ENCODE data around the gene SEMA7A. TPM values are rescaled to one million over a fixed set of nuclear protein-coding genes. Genes with fewer than 3 reads are reported as not detected.

Gene SEMA7A
- total RNA-seq, 1 experiment from 2014 or later: 0.45 TPM

DNA sequence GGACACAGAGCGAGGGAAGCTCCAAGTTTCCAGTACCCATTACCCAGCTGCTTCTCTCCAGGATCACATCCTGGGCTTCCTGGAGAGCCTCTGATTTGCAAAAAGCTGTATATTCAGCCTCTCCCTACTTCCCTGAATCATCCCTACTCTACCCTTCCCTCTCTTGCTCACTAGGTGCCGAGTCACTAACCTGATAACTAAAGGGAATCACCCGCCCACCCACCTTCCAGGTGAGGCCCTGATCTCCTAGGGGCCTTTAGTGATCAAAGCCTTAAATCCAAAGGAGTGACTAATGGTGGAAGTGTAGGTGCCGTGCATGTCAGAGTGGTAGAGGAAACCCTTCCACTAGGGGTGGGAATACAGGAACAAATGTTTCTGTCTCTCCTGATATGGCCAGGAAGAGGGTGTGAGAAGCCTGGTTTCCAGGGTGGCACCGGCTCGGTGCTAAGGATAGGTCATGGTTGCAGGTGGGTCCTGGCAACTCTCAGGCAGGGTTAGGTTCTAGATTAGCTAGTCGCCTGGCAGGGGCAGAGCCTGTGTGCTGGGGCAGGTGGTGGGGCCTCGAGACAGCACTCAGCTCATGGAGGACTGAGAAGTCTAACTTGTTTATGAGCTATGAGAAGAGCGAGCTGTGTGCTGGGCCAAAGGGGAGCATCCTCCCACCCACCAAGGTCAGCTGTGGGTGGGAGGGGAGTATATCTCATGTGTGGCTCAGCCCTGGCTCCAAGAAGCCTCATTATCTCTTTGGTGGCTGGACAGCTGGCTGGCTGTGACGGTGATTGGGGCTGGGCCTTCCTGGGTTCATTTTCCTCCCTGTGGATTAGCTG is 10.1 kb downstream of the SEMA7A start:
- Histone ChIP-seq H3K4me1 (ENCODE audit: insufficient read depth, low read length, poor library complexity, severe bottlenecking) (no peaks in the 10 kb centered on the region), H3K27ac (ENCODE audit: low read depth, low read length, poor library complexity, severe bottlenecking) (no peak overlapping the region), H3K9me3 (ENCODE audit: low read depth, low read length, poor library complexity, severe bottlenecking) (no peaks in the 10 kb centered on the region), H3K36me3 (ENCODE audit: insufficient read depth, low read length, poor library complexity, severe bottlenecking) (no peaks in the 10 kb centered on the region), H3K27me3 (replicated peaks; ENCODE audit: insufficient read depth, low read depth, low read length, poor library complexity) (no peaks in the 10 kb centered on the region), H3K4me3 (ENCODE audit: low read depth, low read length, poor library complexity, severe bottlenecking) (no peak overlapping the region)
- DNase-seq (ENCODE audit: low spot score): no peak
- BruUV-seq (replicated peaks): no TSS peak
- TF ChIP-seq, protein P1, sequence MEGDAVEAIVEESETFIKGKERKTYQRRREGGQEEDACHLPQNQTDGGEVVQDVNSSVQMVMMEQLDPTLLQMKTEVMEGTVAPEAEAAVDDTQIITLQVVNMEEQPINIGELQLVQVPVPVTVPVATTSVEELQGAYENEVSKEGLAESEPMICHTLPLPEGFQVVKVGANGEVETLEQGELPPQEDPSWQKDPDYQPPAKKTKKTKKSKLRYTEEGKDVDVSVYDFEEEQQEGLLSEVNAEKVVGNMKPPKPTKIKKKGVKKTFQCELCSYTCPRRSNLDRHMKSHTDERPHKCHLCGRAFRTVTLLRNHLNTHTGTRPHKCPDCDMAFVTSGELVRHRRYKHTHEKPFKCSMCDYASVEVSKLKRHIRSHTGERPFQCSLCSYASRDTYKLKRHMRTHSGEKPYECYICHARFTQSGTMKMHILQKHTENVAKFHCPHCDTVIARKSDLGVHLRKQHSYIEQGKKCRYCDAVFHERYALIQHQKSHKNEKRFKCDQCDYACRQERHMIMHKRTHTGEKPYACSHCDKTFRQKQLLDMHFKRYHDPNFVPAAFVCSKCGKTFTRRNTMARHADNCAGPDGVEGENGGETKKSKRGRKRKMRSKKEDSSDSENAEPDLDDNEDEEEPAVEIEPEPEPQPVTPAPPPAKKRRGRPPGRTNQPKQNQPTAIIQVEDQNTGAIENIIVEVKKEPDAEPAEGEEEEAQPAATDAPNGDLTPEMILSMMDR (conservative IDR thresholded peaks at IDR 0.05; ENCODE audit: low read depth, low read length): no peak
- TF ChIP-seq EZH2 (IDR thresholded peaks at IDR 0.05; ENCODE audit: borderline replicate concordance, low read depth, low read length, poor library complexity, severe bottlenecking): no peak
- CTCF ChIA-PET: interaction anchor here (0.6 kb wide), 1 partner anchor 10 kb away, joined by 7 read pairs; no protein-coding TSS in a partner anchor
- intact Hi-C loops (cut with micrococcal nuclease; ENCODE audit: unreplicated experiment): no loop called here
- POLR2A ChIA-PET (ENCODE audit: low non-redundant PET): no interaction called here

DNA sequence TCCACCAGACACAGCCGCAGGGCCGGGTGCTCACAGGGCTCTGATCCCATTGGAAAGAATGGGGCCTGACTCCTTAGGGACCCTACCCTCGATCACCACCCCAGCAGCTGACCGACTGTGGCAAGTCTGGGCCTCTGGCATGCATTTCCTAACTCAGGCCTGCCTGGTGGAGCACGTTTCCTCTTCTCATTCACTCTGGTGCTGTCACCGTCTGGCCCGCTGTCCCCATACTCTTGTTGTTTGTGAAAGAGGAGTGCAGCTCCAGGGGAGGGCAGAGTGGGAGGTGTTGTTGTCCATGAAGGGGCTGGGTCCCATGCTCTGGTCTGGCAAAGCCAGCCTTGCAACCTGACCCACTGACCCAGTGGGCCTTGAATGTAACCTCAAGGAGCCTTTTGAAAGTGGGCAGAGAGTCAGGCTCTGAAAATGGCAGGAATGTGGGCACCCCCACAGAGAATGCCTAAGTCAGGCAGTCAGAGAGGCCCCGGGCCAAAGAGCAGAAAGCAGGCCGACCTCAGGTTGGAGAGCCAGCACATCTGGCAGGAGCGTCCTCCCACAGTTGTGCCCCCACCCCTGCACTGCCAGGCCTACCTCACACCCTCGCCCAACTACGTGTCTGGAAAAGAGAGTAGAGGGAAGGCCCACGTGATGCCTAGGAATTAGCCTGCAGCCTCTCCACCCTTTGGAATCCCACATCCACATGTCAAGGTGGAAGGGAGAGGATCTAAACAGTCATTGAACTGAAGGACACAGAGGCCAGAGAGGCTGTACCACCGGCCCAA is 10.9 kb downstream of the SEMA7A start:
- ChIA-PET CTCF (interaction anchor here (0.6 kb wide), 1 partner anchor 10 kb away, joined by 7 read pairs; no protein-coding TSS in a partner anchor), POLR2A (ENCODE audit: low non-redundant PET) (no interaction called here)
- BruUV-seq (replicated peaks): no TSS peak
- H3K4me1 ChIP-seq (ENCODE audit: insufficient read depth, low read length, poor library complexity, severe bottlenecking): no peaks in the 10 kb centered on the region
- no peak for DNase-seq (ENCODE audit: low spot score)
- no peaks in the 10 kb centered on the region for H3K36me3 ChIP-seq (ENCODE audit: insufficient read depth, low read length, poor library complexity, severe bottlenecking)
- no peak overlapping the region for H3K27ac ChIP-seq (ENCODE audit: low read depth, low read length, poor library complexity, severe bottlenecking)
- intact Hi-C loops (cut with micrococcal nuclease; ENCODE audit: unreplicated experiment): no loop called here
- no peaks in the 10 kb centered on the region for H3K9me3 ChIP-seq (ENCODE audit: low read depth, low read length, poor library complexity, severe bottlenecking)
- TF ChIP-seq, protein P1 (conservative IDR thresholded peaks at IDR 0.05; ENCODE audit: low read depth, low read length): no peak
- TF ChIP-seq EZH2 (IDR thresholded peaks at IDR 0.05; ENCODE audit: borderline replicate concordance, low read depth, low read length, poor library complexity, severe bottlenecking): no peak
- no peak overlapping the region for H3K4me3 ChIP-seq (ENCODE audit: low read depth, low read length, poor library complexity, severe bottlenecking)
- H3K27me3 ChIP-seq (replicated peaks; ENCODE audit: insufficient read depth, low read depth, low read length, poor library complexity): no peaks in the 10 kb centered on the region

GRCh38 chr15:74422265-74422651 is 11.5 kb downstream of the SEMA7A start:
- no peaks in the 10 kb centered on the region for H3K4me1 ChIP-seq (ENCODE audit: insufficient read depth, low read length, poor library complexity, severe bottlenecking)
- H3K4me3 ChIP-seq (ENCODE audit: low read depth, low read length, poor library complexity, severe bottlenecking): no peak overlapping the region
- H3K27me3 ChIP-seq (replicated peaks; ENCODE audit: insufficient read depth, low read depth, low read length, poor library complexity): no peaks in the 10 kb centered on the region
- intact Hi-C loops (cut with micrococcal nuclease; ENCODE audit: unreplicated experiment): no loop called here
- DNase-seq (ENCODE audit: low spot score): no peak
- CTCF ChIA-PET: no interaction called here
- TF ChIP-seq EZH2 (IDR thresholded peaks at IDR 0.05; ENCODE audit: borderline replicate concordance, low read depth, low read length, poor library complexity, severe bottlenecking): no peak
- TF ChIP-seq, protein P1 (conservative IDR thresholded peaks at IDR 0.05; ENCODE audit: low read depth, low read length): no peak
- H3K9me3 ChIP-seq (ENCODE audit: low read depth, low read length, poor library complexity, severe bottlenecking): no peaks in the 10 kb centered on the region
- BruUV-seq (replicated peaks): no TSS peak
- H3K27ac ChIP-seq (ENCODE audit: low read depth, low read length, poor library complexity, severe bottlenecking): no peak overlapping the region
- H3K36me3 ChIP-seq (ENCODE audit: insufficient read depth, low read length, poor library complexity, severe bottlenecking): no peaks in the 10 kb centered on the region
- POLR2A ChIA-PET (ENCODE audit: low non-redundant PET): no interaction called here

Data from A673 (cell line).